Endothelial cell of umbilical vein (primary cell): ENCODE data around the gene MECP2. TPM values are rescaled to one million over a fixed set of nuclear protein-coding genes. Genes with fewer than 3 reads are reported as not detected.

Source experiments
- BruUV-seq: library from RNA; stranded (reverse); fragments of 400-500 nt; replicated peaks from 2 replicates; lab custom pipeline; 2021; lab: Mats Ljungman, UMichigan
- CTCF ChIA-PET: fragments of 300-600, 350-600 bp; sonication (Branson Sonifier 250); formaldehyde crosslinking; loops from one replicate; lab custom pipeline; 2021; ENCODE audit warnings: antibody characterized with exemption, inconsistent platforms; lab: Charles Lee
- POLR2A ChIA-PET: fragments of 300-600, 350-600 bp; sonication (Branson Sonifier 250); formaldehyde crosslinking; loops from one replicate; lab custom pipeline; 2021; ENCODE audit warnings: antibody characterized with exemption, inconsistent platforms; lab: Charles Lee
- DNase-seq: peaks from one replicate; pipeline ENCODE4 v3.0.0-alpha.2; 2011; ENCODE audit warnings: low read depth, low spot score
- FAIRE-seq: peaks from 2 replicates; lab custom pipeline; 2011; peaks lifted over from hg19 to GRCh38; lab: Jason Lieb, UNC
- H2AFZ ChIP-seq: 2 replicates; pipeline ENCODE4 v1.6.0; 2012; ENCODE audit warnings: low read depth, low read length, control low read depth, inconsistent platforms
- H3K27ac ChIP-seq: 2 replicates; pipeline ENCODE4 v1.5.1; 2011; ENCODE audit warnings: low read depth, mild to moderate bottlenecking, control low read depth, low read length, moderate library complexity; ENCODE audit not compliant: insufficient read depth
- H3K27me3 ChIP-seq, 2 experiments: 2 replicates each; pipeline versions ENCODE4 v1.6.0 to v1.6.1; 2011; ENCODE audit warnings: low read length in 2 of 2, mixed read lengths in 1 of 2; ENCODE audit not compliant: control insufficient read depth in 2 of 2, insufficient read depth in 2 of 2
- H3K36me3 ChIP-seq, 2 experiments: 2 replicates in 1 of 2; 3 replicates in 1 of 2; pipeline ENCODE4 v1.5.1; 2011; ENCODE audit warnings: low read length in 2 of 2, mild to moderate bottlenecking in 1 of 2, moderate library complexity in 1 of 2; ENCODE audit not compliant: control insufficient read depth in 2 of 2, insufficient read depth in 2 of 2; ENCODE audit errors: extremely low read depth in 1 of 2
- H3K4me1 ChIP-seq: 3 replicates; pipeline ENCODE4 v1.5.1; 2011; ENCODE audit warnings: mild to moderate bottlenecking, low read length; ENCODE audit not compliant: control insufficient read depth, insufficient read depth; ENCODE audit errors: extremely low read depth
- H3K4me2 ChIP-seq: 2 replicates; pipeline ENCODE4 v1.6.1; 2011; ENCODE audit warnings: low read length, control low read depth, mixed read lengths; ENCODE audit not compliant: insufficient read depth
- H3K4me3 ChIP-seq, 3 experiments: fragments of 200-600 bp in 1 of 3; sonication (generic), shearing (Covaris generic) in 1 of 3; replicated peaks in 1 of 3; 2 replicates each; pipeline ENCODE4 v1.5.1; 2011 to 2016; ENCODE audit warnings: control low read depth in 3 of 3, low read length in 3 of 3, mild to moderate bottlenecking in 2 of 3, inconsistent platforms in 1 of 3, low read depth in 1 of 3, moderate library complexity in 1 of 3; ENCODE audit not compliant: insufficient read depth in 1 of 3
- H3K79me2 ChIP-seq: 2 replicates; pipeline ENCODE4 v1.6.0; 2012; ENCODE audit warnings: low read length, inconsistent platforms; ENCODE audit not compliant: control insufficient read depth, insufficient read depth
- H3K9ac ChIP-seq: replicated peaks from 2 replicates; pipeline ENCODE3; 2011; ENCODE audit warnings: low read length, control low read depth; ENCODE audit not compliant: insufficient read depth; ENCODE audit errors: extremely low read depth
- H3K9me1 ChIP-seq: replicated peaks from 3 replicates; pipeline ENCODE4 v1.6.0; 2011; ENCODE audit warnings: mild to moderate bottlenecking, low read length; ENCODE audit not compliant: control insufficient read depth, insufficient read depth; ENCODE audit errors: extremely low read depth
- H3K9me3 ChIP-seq: replicated peaks from 2 replicates; pipeline ENCODE4 v1.5.1; 2012; ENCODE audit warnings: low read length, inconsistent platforms; ENCODE audit not compliant: control insufficient read depth, insufficient read depth
- H4K20me1 ChIP-seq: replicated peaks from 2 replicates; pipeline ENCODE3; 2011; ENCODE audit warnings: mild to moderate bottlenecking, low read length; ENCODE audit not compliant: control insufficient read depth, insufficient read depth; ENCODE audit errors: extremely low read depth
- CTCF ChIP-seq, 2 donors: IDR thresholded peaks; 1 replicate in 1 of 2; 2 replicates in 1 of 2; pipeline ENCODE4 v1.5.1; 2011; ENCODE audit warnings: low read length in 2 of 2, mild to moderate bottlenecking in 2 of 2, moderate library complexity in 2 of 2, control low read depth in 1 of 2, inconsistent platforms in 1 of 2, low read depth in 1 of 2; ENCODE audit not compliant: insufficient read depth in 1 of 2; ENCODE audit errors: extremely low read depth in 1 of 2
- EZH2 ChIP-seq: IDR thresholded peaks from 2 replicates; pipeline ENCODE4 v1.6.1; 2012; ENCODE audit warnings: borderline replicate concordance, low read depth, mild to moderate bottlenecking, moderate library complexity, low read length, inconsistent platforms; ENCODE audit not compliant: severe bottlenecking
- FOS ChIP-seq: IDR thresholded peaks from 2 replicates; pipeline ENCODE4 v1.6.1; 2011; ENCODE audit warnings: mild to moderate bottlenecking, low read length, moderate library complexity, borderline replicate concordance; ENCODE audit not compliant: insufficient read depth
- GATA2 ChIP-seq: IDR thresholded peaks from 2 replicates; pipeline ENCODE4 v1.7.0; 2011; ENCODE audit warnings: low read depth, mild to moderate bottlenecking, moderate library complexity, mixed read lengths, low read length; ENCODE audit not compliant: insufficient read length, insufficient read depth
- JUN ChIP-seq: IDR thresholded peaks from 2 replicates; pipeline ENCODE4 v1.6.1; 2011; ENCODE audit warnings: borderline replicate concordance, low read depth; ENCODE audit not compliant: insufficient read length, insufficient read depth
- MAX ChIP-seq: IDR thresholded peaks from 2 replicates; pipeline ENCODE4 v1.6.1; 2011; ENCODE audit not compliant: insufficient read depth, insufficient read length
- MYC ChIP-seq: IDR thresholded peaks from one replicate; pipeline ENCODE4 v1.6.1; 2011; ENCODE audit warnings: mild to moderate bottlenecking, low read depth, low read length
- POLR2A ChIP-seq: IDR thresholded peaks from 2 replicates; pipeline ENCODE4 v1.6.1; 2012; ENCODE audit warnings: low read depth, mild to moderate bottlenecking, control low read depth, low read length
- POLR2AphosphoS5 ChIP-seq: IDR thresholded peaks from 2 replicates; pipeline ENCODE4 v1.6.1; 2012; ENCODE audit warnings: low read depth, mild to moderate bottlenecking, control low read depth, low read length, moderate library complexity; ENCODE audit not compliant: insufficient read depth
- dilution Hi-C: fragments of 300-500 bp; cut with MboI; formaldehyde crosslinking; loops from one replicate; pipeline ENCODE4 v1.15.0; 2019; ENCODE audit warnings: low sequenced_read_pairs; ENCODE audit not compliant: extremely low pct_ligation_motif_present
- intact Hi-C: fragments of 100-400 bp; cut with micrococcal nuclease; formaldehyde crosslinking; loops from one replicate; pipeline ENCODE4 v1.10.0; 2022
- polyA plus RNA-seq, 4 experiments: library from polyadenylated mRNA; depleted of rRNA in 3 of 4; stranded (reverse) in 3 of 4; unstranded in 1 of 4; fragments of >200 nt; gene quantifications; 2 replicates each; pipeline versions ENCODE4 v1.2.1 to v1.2.3, GENCODE V29; 2011 to 2012; ENCODE audit warnings: missing spikeins in 1 of 4
- total RNA-seq: library from RNA; stranded (reverse); gene quantifications from 2 replicates; pipeline ENCODE4 v1.2.3, GENCODE V29; 2021

MECP2 gene
- total and polyA plus RNA-seq, 2 donors (not counting 3 experiments of a cell fraction or from before 2014, with no cell fraction given): 9.0 to 45.3 TPM

- H4K20me1 ChIP-seq: no peaks in the 10 kb centered on the region
- POLR2A ChIA-PET: no interaction called here
- H3K4me2 ChIP-seq: peak overlapping the region; percentile 17
- TF ChIP-seq GATA2 (no peak), JUN (no peak), MAX (no peak), POLR2A (no peak), FOS (no peak), MYC (no peak), EZH2 (no peak), POLR2AphosphoS5 (no peak), CTCF (IDR thresholded peaks at IDR 0.05; ENCODE audit: extremely low read depth in 1 of 2, insufficient read depth in 1 of 2, low read depth in 1 of 2, low read length in 2 of 2) (no peak)
- peaks cover 14% of the 10 kb centered on the region for H3K4me1 ChIP-seq
- H3K9me3 ChIP-seq: no peaks in the 10 kb centered on the region
- no peaks in the 10 kb centered on the region for H3K27me3 ChIP-seq
- peak; percentile 12 for FAIRE-seq
- H3K36me3 ChIP-seq: no peaks in the 10 kb centered on the region
- dilution Hi-C loops: no loop called here
- peak overlapping the region; percentile 26 for H3K27ac ChIP-seq
- BruUV-seq: no TSS peak
- H3K79me2 ChIP-seq: peaks cover 80% of the 10 kb centered on the region
- intact Hi-C loops: loop anchor here (1.0 kb wide), 1 partner anchor 9 kb away; no protein-coding TSS in a partner anchor
- peak; percentile 23 for DNase-seq
- H3K9me1 ChIP-seq: no peaks in the 10 kb centered on the region
- no peak overlapping the region for H3K4me3 ChIP-seq
- no peak overlapping the region for H3K9ac ChIP-seq
- CTCF ChIA-PET: interaction anchor here (1.6 kb wide), 1 partner anchor 21 kb away, joined by 3 read pairs; no protein-coding TSS in a partner anchor
- no peak overlapping the region for H2AFZ ChIP-seq
These were observed 23.3 kb downstream of the MECP2 start for GRCh38 chrX:154074199-154074598.
